Neuronal stem cell (in vitro differentiated cells): ENCODE data around the gene SH3BP4.
A peak's percentile ranks its signal among the peaks of the same experiment; 100 is the strongest.

Experiments used
- DNase-seq: peaks from one replicate; pipeline ENCODE4 v3.0.0-alpha.2; 2013; ENCODE audit warnings: low spot score
- H2AFZ ChIP-seq: one replicate; pipeline ENCODE4 v1.6.1; 2013; ENCODE audit warnings: mild to moderate bottlenecking, low read length, inconsistent platforms
- H2AK5ac ChIP-seq: 2 replicates; pipeline ENCODE4 v1.6.1; 2013; ENCODE audit warnings: low read depth, mild to moderate bottlenecking, inconsistent platforms, low read length, moderate library complexity, mixed read lengths
- H2BK120ac ChIP-seq: 2 replicates; pipeline ENCODE4 v1.6.1; 2013; ENCODE audit warnings: low read depth, mild to moderate bottlenecking, inconsistent platforms, low read length, moderate library complexity, mixed read lengths
- H2BK12ac ChIP-seq: one replicate; pipeline ENCODE4 v1.6.1; 2013; ENCODE audit warnings: low read length, inconsistent platforms
- H2BK15ac ChIP-seq: 2 replicates; pipeline ENCODE4 v1.6.1; 2013; ENCODE audit warnings: mild to moderate bottlenecking, low read length, inconsistent platforms, mixed read lengths
- H2BK5ac ChIP-seq: one replicate; pipeline ENCODE4 v1.6.1; 2013; ENCODE audit warnings: inconsistent platforms, mild to moderate bottlenecking, low read length, moderate library complexity
- H3K14ac ChIP-seq: one replicate; pipeline ENCODE4 v1.6.1; 2013; ENCODE audit warnings: low read length, inconsistent platforms
- H3K18ac ChIP-seq: 2 replicates; pipeline ENCODE4 v1.6.1; 2013; ENCODE audit warnings: low read length, inconsistent platforms
- H3K23ac ChIP-seq: 2 replicates; pipeline ENCODE4 v1.6.1; 2013; ENCODE audit warnings: low read depth, mild to moderate bottlenecking, mixed read lengths, low read length, inconsistent platforms; ENCODE audit not compliant: poor library complexity
- H3K27ac ChIP-seq: replicated peaks from 3 replicates; pipeline ENCODE4 v1.5.1; 2013; ENCODE audit warnings: low read length, inconsistent platforms
- H3K27me3 ChIP-seq, 3 experiments: 2 replicates each; pipeline ENCODE4 v1.6.1; 2013; ENCODE audit warnings: low read length in 3 of 3, mild to moderate bottlenecking in 2 of 3, inconsistent platforms in 1 of 3, low read depth in 1 of 3, mixed read lengths in 1 of 3, moderate library complexity in 1 of 3; ENCODE audit not compliant: control insufficient read depth in 3 of 3, insufficient read depth in 3 of 3
- H3K36me3 ChIP-seq, 2 donors: replicated peaks in 1 of 2; 2 replicates each; pipeline ENCODE4 v1.6.1; 2013; ENCODE audit warnings: low read length in 2 of 2; ENCODE audit not compliant: control insufficient read depth in 2 of 2, insufficient read depth in 2 of 2
- H3K4ac ChIP-seq: 2 replicates; pipeline ENCODE4 v1.6.1; 2013; ENCODE audit warnings: inconsistent platforms, mild to moderate bottlenecking, low read length, moderate library complexity
- H3K4me1 ChIP-seq, 2 donors: 1 replicate in 1 of 2; 2 replicates in 1 of 2; pipeline ENCODE4 v1.6.1; 2013; ENCODE audit warnings: low read length in 2 of 2, low read depth in 1 of 2; ENCODE audit not compliant: control insufficient read depth in 2 of 2, insufficient read depth in 1 of 2
- H3K4me2 ChIP-seq: one replicate; pipeline ENCODE4 v1.6.1; 2013; ENCODE audit warnings: mild to moderate bottlenecking, low read length, inconsistent platforms; ENCODE audit not compliant: insufficient read depth, poor library complexity, severe bottlenecking
- H3K4me3 ChIP-seq, 2 donors: 2 replicates each; pipeline ENCODE4 v1.5.1; 2013; ENCODE audit warnings: low read length in 2 of 2, mild to moderate bottlenecking in 2 of 2, inconsistent platforms in 1 of 2, moderate library complexity in 1 of 2
- H3K79me1 ChIP-seq: one replicate; pipeline ENCODE4 v1.6.1; 2013; ENCODE audit warnings: low read depth, mild to moderate bottlenecking, inconsistent platforms, low read length, moderate library complexity
- H3K9ac ChIP-seq: one replicate; pipeline ENCODE4 v1.6.1; 2013; ENCODE audit warnings: mild to moderate bottlenecking, low read depth, low read length, inconsistent platforms; ENCODE audit not compliant: poor library complexity
- H3K9me3 ChIP-seq, 2 donors: replicated peaks in 1 of 2; 2 replicates each; pipeline versions ENCODE3 to v1.6.1; 2013; ENCODE audit warnings: low read length in 2 of 2, mild to moderate bottlenecking in 2 of 2, inconsistent platforms in 1 of 2, low read depth in 1 of 2, mixed read lengths in 1 of 2, moderate library complexity in 1 of 2; ENCODE audit not compliant: control insufficient read depth in 2 of 2, insufficient read depth in 1 of 2
- H4K8ac ChIP-seq: one replicate; pipeline ENCODE4 v1.6.1; 2013; ENCODE audit warnings: low read depth, mild to moderate bottlenecking, inconsistent platforms, low read length, moderate library complexity
- H4K91ac ChIP-seq: one replicate; pipeline ENCODE4 v1.6.1; 2013; ENCODE audit warnings: low read length, low read depth, mild to moderate bottlenecking, inconsistent platforms; ENCODE audit not compliant: poor library complexity
- WGBS, 2 donors: extraction: QIAGEN DNeasy Blood & Tissue Kit; methylation state at CpG; one replicate each; pipeline ENCODE4 v1.1.7; 2013; ENCODE audit warnings: missing lambda C conversion rate in 2 of 2, mixed read lengths in 1 of 2; ENCODE audit not compliant: insufficient read length in 2 of 2, insufficient replicate concordance in 1 of 2; ENCODE audit errors: extremely low coverage in 2 of 2; 5-methylcytosine and 5-hydroxymethylcytosine counted together

Gene SH3BP4

DNA sequence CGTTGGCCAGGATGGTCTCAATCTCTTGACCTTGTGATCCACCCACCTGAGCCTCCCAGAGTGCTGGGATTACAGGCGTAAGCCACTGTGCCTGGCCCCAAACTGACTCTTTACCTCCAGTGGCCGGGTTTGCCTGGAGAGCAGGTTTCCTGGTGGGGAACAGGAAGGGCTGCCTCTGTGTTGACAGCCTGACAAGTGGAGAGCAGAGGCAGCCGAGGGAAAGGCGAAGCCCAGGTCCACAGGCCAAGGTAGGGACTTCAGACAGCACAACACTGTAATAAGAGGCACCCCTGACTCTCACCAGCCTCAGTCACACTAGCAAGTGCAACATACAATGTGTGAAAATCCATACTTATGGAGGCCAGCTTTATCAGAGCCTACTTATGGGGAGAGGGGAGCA is 16.5 kb upstream of the SH3BP4 start:
- H3K4me1 ChIP-seq = peaks cover 2 to 6% of the 10 kb centered on the region in 2 donors
- no CpG with 5 or more reads among the region's 5 CpGs for WGBS, 2 donors

GRCh38 chr2:234939576-234939975 is 12.2 kb upstream of the SH3BP4 start:
- Histone ChIP-seq H2AK5ac (no peak overlapping the region), H4K8ac (no peak overlapping the region), H2BK15ac (no peak overlapping the region), H3K36me3 (no peaks in the 10 kb centered on the region), H2BK120ac (no peak overlapping the region), H2BK12ac (no peak overlapping the region), H3K4me3 (no peak overlapping the region), H3K79me1 (no peaks in the 10 kb centered on the region), H3K4me1 (no peaks in the 10 kb centered on the region), H3K9me3 (peaks cover 0 to 5% of the 10 kb centered on the region in 2 donors), H4K91ac (no peak overlapping the region), H3K27me3 (no peaks in the 10 kb centered on the region), H3K18ac (no peak overlapping the region), H3K4me2 (no peak overlapping the region), H3K27ac (no peak overlapping the region), H3K9ac (no peak overlapping the region), H3K23ac (no peak overlapping the region), H3K4ac (no peak overlapping the region), H3K14ac (no peak overlapping the region), H2AFZ (no peak overlapping the region), H2BK5ac (no peak overlapping the region)
- no peak for DNase-seq
- WGBS, 2 donors = no CpG with 5 or more reads among the region's 4 CpGs

More for the DNA sequence above, 16.5 kb upstream of the SH3BP4 start:
- H4K8ac ChIP-seq = no peak overlapping the region
- no peaks in the 10 kb centered on the region for H3K79me1 ChIP-seq
- H3K36me3 ChIP-seq = no peaks in the 10 kb centered on the region
- H3K9me3 ChIP-seq = no peaks in the 10 kb centered on the region
- H4K91ac ChIP-seq = no peak overlapping the region
- H3K23ac ChIP-seq = no peak overlapping the region
- no peak overlapping the region for H2BK5ac ChIP-seq
- H3K4me2 ChIP-seq = no peak overlapping the region
- no peaks in the 10 kb centered on the region for H3K27me3 ChIP-seq
- H3K4ac ChIP-seq = no peak overlapping the region
- H2AK5ac ChIP-seq = peak overlapping the region; percentile 15
- no peak overlapping the region for H2BK120ac ChIP-seq
- no peak overlapping the region for H2BK12ac ChIP-seq
- H2BK15ac ChIP-seq = peak overlapping the region; percentile 38
- no peak for DNase-seq
- H3K14ac ChIP-seq = no peak overlapping the region
- H3K9ac ChIP-seq = peak overlapping the region; percentile 7
- no peak overlapping the region for H3K27ac ChIP-seq
- H3K4me3 ChIP-seq = no peak overlapping the region
- H2AFZ ChIP-seq = no peak overlapping the region
- H3K18ac ChIP-seq = peak overlapping the region; percentile 40

GRCh38 chr2:234939996-234940395 is 11.8 kb upstream of the SH3BP4 start:
- Histone ChIP-seq H2AFZ (no peak overlapping the region), H3K27ac (no peak overlapping the region), H3K4me2 (no peak overlapping the region), H3K4me3 (no peak overlapping the region), H4K8ac (no peak overlapping the region), H3K4ac (no peak overlapping the region), H2BK15ac (no peak overlapping the region), H3K79me1 (no peaks in the 10 kb centered on the region), H3K4me1 (no peaks in the 10 kb centered on the region), H3K18ac (no peak overlapping the region), H3K36me3 (no peaks in the 10 kb centered on the region), H3K23ac (no peak overlapping the region), H3K9ac (no peak overlapping the region), H2BK12ac (no peak overlapping the region), H2BK120ac (no peak overlapping the region), H3K9me3 (peaks cover 0 to 5% of the 10 kb centered on the region in 2 donors), H2AK5ac (no peak overlapping the region), H4K91ac (no peak overlapping the region), H3K14ac (no peak overlapping the region), H2BK5ac (no peak overlapping the region), H3K27me3 (no peaks in the 10 kb centered on the region)
- no CpG with 5 or more reads among the region's 5 CpGs for WGBS, 2 donors
- no peak for DNase-seq

- DNase-seq = no peak
- no peak overlapping the region for H2AFZ ChIP-seq
- no peak overlapping the region for H3K23ac ChIP-seq
- no peaks in the 10 kb centered on the region for H3K79me1 ChIP-seq
- no peaks in the 10 kb centered on the region for H3K36me3 ChIP-seq
- no peak overlapping the region for H3K4me3 ChIP-seq
- no peak overlapping the region for H2AK5ac ChIP-seq
- no CpG with 5 or more reads among the region's 7 CpGs for WGBS, 2 donors
- no peak overlapping the region for H3K4ac ChIP-seq
- H3K14ac ChIP-seq = no peak overlapping the region
- H3K4me1 ChIP-seq = no peaks in the 10 kb centered on the region
- peaks cover 0 to 5% of the 10 kb centered on the region in 2 donors for H3K9me3 ChIP-seq
- H2BK120ac ChIP-seq = no peak overlapping the region
- H4K8ac ChIP-seq = no peak overlapping the region
- H2BK5ac ChIP-seq = no peak overlapping the region
- H3K4me2 ChIP-seq = no peak overlapping the region
- no peaks in the 10 kb centered on the region for H3K27me3 ChIP-seq
- no peak overlapping the region for H3K27ac ChIP-seq
- no peak overlapping the region for H2BK12ac ChIP-seq
- no peak overlapping the region for H4K91ac ChIP-seq
- no peak overlapping the region for H2BK15ac ChIP-seq
- peak overlapping the region; percentile 38 for H3K18ac ChIP-seq
- no peak overlapping the region for H3K9ac ChIP-seq
Measured at GRCh38 chr2:234940527-234940926, 11.3 kb upstream of the SH3BP4 start.
